GM23338 (cell line): ENCODE results near the gene CUEDC2. TPM values are rescaled to one million over a fixed set of nuclear protein-coding genes. Genes with fewer than 3 reads are reported as not detected.

ENCODE experiments used
- ATAC-seq: fragments of 200-7000 bp; cut with Tn5 transposase; 3 replicates; pipeline ENCODE4 v1.9.1; 2020
- DNase-seq: peaks from one replicate; pipeline ENCODE4 v3.0.0-alpha.2; 2015; ENCODE audit warnings: low spot score
- H2AFZ ChIP-seq: fragments of 200-600 bp; sonication (generic); 2 replicates; pipeline ENCODE4 v1.8.0; 2016; ENCODE audit warnings: antibody characterized with exemption, mild to moderate bottlenecking, moderate library complexity
- H3F3A ChIP-seq: fragments of 200-600 bp; sonication (generic); replicated peaks from 2 replicates; pipeline ENCODE4 v1.8.0; 2017; ENCODE audit warnings: antibody characterized with exemption, mixed run types, low read depth
- H3K27ac ChIP-seq: fragments of 200-600 bp; sonication (generic); 2 replicates; pipeline ENCODE4 v1.6.1; 2016; ENCODE audit warnings: low read depth
- H3K27me3 ChIP-seq: fragments of 200-600 bp; sonication (generic); 2 replicates; pipeline ENCODE4 v1.8.0; 2016; ENCODE audit warnings: mild to moderate bottlenecking, mixed run types, moderate library complexity; ENCODE audit not compliant: insufficient read depth
- H3K36me3 ChIP-seq: fragments of 200-600 bp; sonication (generic); 2 replicates; pipeline ENCODE4 v1.8.0; 2016; ENCODE audit warnings: mild to moderate bottlenecking; ENCODE audit not compliant: insufficient read depth
- H3K4me1 ChIP-seq: fragments of 200-600 bp; sonication (generic); 2 replicates; pipeline ENCODE4 v1.8.0; 2016; ENCODE audit warnings: mild to moderate bottlenecking, moderate library complexity; ENCODE audit not compliant: insufficient read depth
- H3K4me2 ChIP-seq: fragments of 200-600 bp; sonication (generic); 2 replicates; pipeline ENCODE4 v1.7.1; 2017; ENCODE audit warnings: mixed run types
- H3K4me3 ChIP-seq: fragments of 200-600 bp; sonication (generic); 2 replicates; pipeline ENCODE4 v1.6.1; 2016; ENCODE audit warnings: mixed run types
- H3K79me2 ChIP-seq: fragments of 200-600 bp; sonication (generic); replicated peaks from 2 replicates; pipeline ENCODE4 v1.8.0; 2017; ENCODE audit warnings: mild to moderate bottlenecking; ENCODE audit not compliant: insufficient read depth
- H3K9me2 ChIP-seq: fragments of 200-600 bp; sonication (generic); 2 replicates; pipeline ENCODE4 v1.8.0; 2017; ENCODE audit not compliant: insufficient read depth
- H4K20me1 ChIP-seq: fragments of 200-600 bp; sonication (generic); replicated peaks from 2 replicates; pipeline ENCODE4 v1.8.0; 2017; ENCODE audit warnings: mild to moderate bottlenecking; ENCODE audit not compliant: insufficient read depth
- H3K27ac Mint-ChIP-seq: 2 replicates; pipeline ENCODE4 v1.8.0; 2020; ENCODE audit warnings: inconsistent platforms, mild to moderate bottlenecking, moderate library complexity, mixed read lengths
- H3K27me3 Mint-ChIP-seq: 3 replicates; pipeline ENCODE4 v1.8.0; 2022; ENCODE audit warnings: low read depth, mild to moderate bottlenecking, moderate library complexity, mixed read lengths, inconsistent platforms; ENCODE audit not compliant: insufficient read depth, poor library complexity
- H3K36me3 Mint-ChIP-seq: 3 replicates; pipeline ENCODE4 v1.8.0; 2021; ENCODE audit warnings: low read depth, mild to moderate bottlenecking, inconsistent platforms, moderate library complexity, mixed read lengths
- H3K4me1 Mint-ChIP-seq: 3 replicates; pipeline ENCODE4 v1.8.0; 2020; ENCODE audit warnings: mild to moderate bottlenecking, inconsistent platforms, mixed read lengths
- H3K4me3 Mint-ChIP-seq: 3 replicates; pipeline ENCODE4 v1.8.0; 2021; ENCODE audit warnings: moderate library complexity, mild to moderate bottlenecking, inconsistent platforms, mixed read lengths
- H3K9me3 Mint-ChIP-seq: 3 replicates; pipeline ENCODE4 v1.8.0; 2020; ENCODE audit warnings: moderate library complexity, mild to moderate bottlenecking, inconsistent platforms, mixed read lengths
- EZH2 ChIP-seq: fragments of 200-600 bp; sonication (generic); IDR thresholded peaks from one replicate; pipeline ENCODE4 v1.8.0; 2017; ENCODE audit warnings: antibody characterized with exemption, mild to moderate bottlenecking, low read depth; ENCODE audit not compliant: unreplicated experiment
- EZH2phosphoT487 ChIP-seq: fragments of 200-600 bp; sonication (generic); IDR thresholded peaks from one replicate; pipeline ENCODE4 v1.8.1; 2018; ENCODE audit warnings: antibody characterized with exemption; ENCODE audit not compliant: unreplicated experiment
- JUNB ChIP-seq: IDR thresholded peaks from one replicate; pipeline ENCODE4 v1.6.1; 2016; ENCODE audit warnings: antibody characterized with exemption; ENCODE audit not compliant: unreplicated experiment
- NANOG ChIP-seq: IDR thresholded peaks from 2 replicates; pipeline ENCODE4 v1.6.1; 2016; ENCODE audit warnings: antibody characterized with exemption, borderline replicate concordance
- POLR2AphosphoS5 ChIP-seq: IDR thresholded peaks from 2 replicates; pipeline ENCODE4 v1.6.1; 2016; ENCODE audit warnings: antibody characterized with exemption, low read depth
- STAT1 ChIP-seq: IDR thresholded peaks from one replicate; pipeline ENCODE4 v1.6.1; 2016; ENCODE audit warnings: antibody characterized with exemption; ENCODE audit not compliant: unreplicated experiment
- ZNF114 ChIP-seq: fragments of 250-450 bp; sonication (Bioruptor Pico); IDR thresholded peaks from 2 replicates; pipeline ENCODE4 v1.5.0; 2020; ENCODE audit warnings: mild to moderate bottlenecking, moderate library complexity
- ZNF331 ChIP-seq: fragments of 250-450 bp; sonication (Bioruptor Pico); IDR thresholded peaks from 2 replicates; pipeline ENCODE4 v1.5.0; 2020; ENCODE audit warnings: low read depth, mild to moderate bottlenecking, moderate library complexity
- polyA plus RNA-seq: library from polyadenylated mRNA; unstranded; fragments of >200 nt; fragmentation: Nextera tagmentation; extraction: Ambion mirVana; gene quantifications from 2 replicates; pipeline ENCODE4 v1.2.1, GENCODE V29; 2016
- total RNA-seq: library from RNA; depleted of rRNA; stranded (reverse); fragments of >200 nt; shearing (Covaris generic); gene quantifications from 2 replicates; pipeline ENCODE4 v1.2.3, GENCODE V29; 2014
- TF ChIP-seq, protein P1 (sequence below): IDR thresholded peaks from one replicate; pipeline ENCODE4 v1.6.1; 2018; ENCODE audit warnings: antibody characterized with exemption; ENCODE audit not compliant: unreplicated experiment
- TF ChIP-seq, protein P2 (sequence below), 2 experiments: fragments of 200-600 bp in 1 of 2; sonication (generic) in 1 of 2; conservative IDR thresholded peaks; 2 replicates each; pipeline versions ENCODE4 v1.5.1 to v1.6.1; 2016 to 2017; ENCODE audit warnings: antibody characterized with exemption in 2 of 2, low read depth in 2 of 2, mild to moderate bottlenecking in 2 of 2, moderate library complexity in 1 of 2
- TF ChIP-seq, protein P3 (sequence below): IDR thresholded peaks from 2 replicates; pipeline ENCODE4 v1.6.1; 2016; ENCODE audit warnings: antibody characterized with exemption

The CUEDC2 gene
- total and polyA plus RNA-seq, 2 experiments from 2014 or later: 39.2 to 47.3 TPM

DNA sequence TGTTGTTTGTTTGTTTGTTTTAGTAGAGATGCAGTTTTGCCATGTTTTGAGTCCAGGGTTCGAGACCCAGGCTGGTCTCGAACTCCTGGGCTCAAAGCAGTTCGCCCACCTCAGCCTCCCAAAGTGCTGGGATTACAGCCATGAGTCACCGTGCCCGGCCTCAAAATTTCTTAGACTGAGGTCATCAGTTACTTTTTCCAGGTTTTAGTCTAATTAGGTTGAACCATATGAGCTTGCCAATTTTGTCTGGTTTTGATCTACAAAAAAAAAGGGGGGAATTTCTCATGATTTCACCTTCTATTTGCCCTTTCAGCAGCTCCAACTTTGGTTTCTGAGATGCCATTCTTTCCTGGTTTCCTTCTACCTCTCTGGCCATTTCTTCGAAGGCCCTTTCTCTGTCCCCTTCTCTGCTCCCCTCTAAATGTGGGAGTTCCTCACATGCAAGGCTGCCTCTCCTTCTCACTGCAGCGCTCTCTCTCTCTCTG is 5.5 kb downstream of the CUEDC2 start:
- H4K20me1 ChIP-seq: no peaks in the 10 kb centered on the region; the same call in none of the 2 replicates
- H3K27ac Mint-ChIP-seq: no peak overlapping the region
- H3K27ac ChIP-seq: no peak overlapping the region
- no peak overlapping the region for H3K4me3 ChIP-seq
- no peaks in the 10 kb centered on the region; the same call in 1 of the 2 replicates for H3K36me3 ChIP-seq
- H3K9me3 Mint-ChIP-seq: no peaks in the 10 kb centered on the region
- H3K27me3 Mint-ChIP-seq: peaks cover 16% of the 10 kb centered on the region
- no peaks in the 10 kb centered on the region for H3K9me2 ChIP-seq
- no peak overlapping the region for H3K4me3 Mint-ChIP-seq
- DNase-seq (no peak), ATAC-seq (no peak)
- no peak overlapping the region for H2AFZ ChIP-seq
- peaks cover 20% of the 10 kb centered on the region; the same call in 2 of the 3 replicates for H3K36me3 Mint-ChIP-seq
- peaks cover 9% of the 10 kb centered on the region for H3K4me1 Mint-ChIP-seq
- peaks cover 14% of the 10 kb centered on the region for H3K4me1 ChIP-seq
- H3K27me3 ChIP-seq: peaks cover 6% of the 10 kb centered on the region; the same call in 1 of the 2 replicates
- no peak overlapping the region for H3K4me2 ChIP-seq
- 0 out of 2 replicates have a peak, but pooled peaks cover 13% of the 10 kb centered on the region for H3F3A ChIP-seq
- TF ChIP-seq NANOG (no peak), EZH2phosphoT487 (no peak), JUNB (no peak), ZNF331 (no peak), STAT1 (no peak), POLR2AphosphoS5 (no peak), ZNF114 (no peak), EZH2 (no peak)
- TF ChIP-seq, protein P1, sequence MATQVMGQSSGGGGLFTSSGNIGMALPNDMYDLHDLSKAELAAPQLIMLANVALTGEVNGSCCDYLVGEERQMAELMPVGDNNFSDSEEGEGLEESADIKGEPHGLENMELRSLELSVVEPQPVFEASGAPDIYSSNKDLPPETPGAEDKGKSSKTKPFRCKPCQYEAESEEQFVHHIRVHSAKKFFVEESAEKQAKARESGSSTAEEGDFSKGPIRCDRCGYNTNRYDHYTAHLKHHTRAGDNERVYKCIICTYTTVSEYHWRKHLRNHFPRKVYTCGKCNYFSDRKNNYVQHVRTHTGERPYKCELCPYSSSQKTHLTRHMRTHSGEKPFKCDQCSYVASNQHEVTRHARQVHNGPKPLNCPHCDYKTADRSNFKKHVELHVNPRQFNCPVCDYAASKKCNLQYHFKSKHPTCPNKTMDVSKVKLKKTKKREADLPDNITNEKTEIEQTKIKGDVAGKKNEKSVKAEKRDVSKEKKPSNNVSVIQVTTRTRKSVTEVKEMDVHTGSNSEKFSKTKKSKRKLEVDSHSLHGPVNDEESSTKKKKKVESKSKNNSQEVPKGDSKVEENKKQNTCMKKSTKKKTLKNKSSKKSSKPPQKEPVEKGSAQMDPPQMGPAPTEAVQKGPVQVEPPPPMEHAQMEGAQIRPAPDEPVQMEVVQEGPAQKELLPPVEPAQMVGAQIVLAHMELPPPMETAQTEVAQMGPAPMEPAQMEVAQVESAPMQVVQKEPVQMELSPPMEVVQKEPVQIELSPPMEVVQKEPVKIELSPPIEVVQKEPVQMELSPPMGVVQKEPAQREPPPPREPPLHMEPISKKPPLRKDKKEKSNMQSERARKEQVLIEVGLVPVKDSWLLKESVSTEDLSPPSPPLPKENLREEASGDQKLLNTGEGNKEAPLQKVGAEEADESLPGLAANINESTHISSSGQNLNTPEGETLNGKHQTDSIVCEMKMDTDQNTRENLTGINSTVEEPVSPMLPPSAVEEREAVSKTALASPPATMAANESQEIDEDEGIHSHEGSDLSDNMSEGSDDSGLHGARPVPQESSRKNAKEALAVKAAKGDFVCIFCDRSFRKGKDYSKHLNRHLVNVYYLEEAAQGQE: no peak
- TF ChIP-seq, protein P2, sequence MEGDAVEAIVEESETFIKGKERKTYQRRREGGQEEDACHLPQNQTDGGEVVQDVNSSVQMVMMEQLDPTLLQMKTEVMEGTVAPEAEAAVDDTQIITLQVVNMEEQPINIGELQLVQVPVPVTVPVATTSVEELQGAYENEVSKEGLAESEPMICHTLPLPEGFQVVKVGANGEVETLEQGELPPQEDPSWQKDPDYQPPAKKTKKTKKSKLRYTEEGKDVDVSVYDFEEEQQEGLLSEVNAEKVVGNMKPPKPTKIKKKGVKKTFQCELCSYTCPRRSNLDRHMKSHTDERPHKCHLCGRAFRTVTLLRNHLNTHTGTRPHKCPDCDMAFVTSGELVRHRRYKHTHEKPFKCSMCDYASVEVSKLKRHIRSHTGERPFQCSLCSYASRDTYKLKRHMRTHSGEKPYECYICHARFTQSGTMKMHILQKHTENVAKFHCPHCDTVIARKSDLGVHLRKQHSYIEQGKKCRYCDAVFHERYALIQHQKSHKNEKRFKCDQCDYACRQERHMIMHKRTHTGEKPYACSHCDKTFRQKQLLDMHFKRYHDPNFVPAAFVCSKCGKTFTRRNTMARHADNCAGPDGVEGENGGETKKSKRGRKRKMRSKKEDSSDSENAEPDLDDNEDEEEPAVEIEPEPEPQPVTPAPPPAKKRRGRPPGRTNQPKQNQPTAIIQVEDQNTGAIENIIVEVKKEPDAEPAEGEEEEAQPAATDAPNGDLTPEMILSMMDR (conservative IDR thresholded peaks at IDR 0.05; ENCODE audit: low read depth in 2 of 2): no peak
- TF ChIP-seq, protein P3, sequence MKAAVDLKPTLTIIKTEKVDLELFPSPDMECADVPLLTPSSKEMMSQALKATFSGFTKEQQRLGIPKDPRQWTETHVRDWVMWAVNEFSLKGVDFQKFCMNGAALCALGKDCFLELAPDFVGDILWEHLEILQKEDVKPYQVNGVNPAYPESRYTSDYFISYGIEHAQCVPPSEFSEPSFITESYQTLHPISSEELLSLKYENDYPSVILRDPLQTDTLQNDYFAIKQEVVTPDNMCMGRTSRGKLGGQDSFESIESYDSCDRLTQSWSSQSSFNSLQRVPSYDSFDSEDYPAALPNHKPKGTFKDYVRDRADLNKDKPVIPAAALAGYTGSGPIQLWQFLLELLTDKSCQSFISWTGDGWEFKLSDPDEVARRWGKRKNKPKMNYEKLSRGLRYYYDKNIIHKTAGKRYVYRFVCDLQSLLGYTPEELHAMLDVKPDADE: no peak
- no peaks in the 10 kb centered on the region; the same call in 1 of the 2 replicates for H3K79me2 ChIP-seq
